A549 (cell line): Measurements from ENCODE around the gene PHF24.

ENCODE experiments used
- CHD4 ChIP-seq: fragments of 200-600 bp; sonication (generic); IDR thresholded peaks from 2 replicates; pipeline ENCODE4 v1.6.1; 2016; ENCODE audit warnings: antibody characterized with exemption, mild to moderate bottlenecking, borderline replicate concordance
- CTCF ChIP-seq: fragments of >200 bp; sonication (Bioruptor Twin); formaldehyde crosslinking; IDR thresholded peaks from 3 replicates; pipeline ENCODE4 v1.5.1; 2016
- MAX ChIP-seq: IDR thresholded peaks from 2 replicates; pipeline ENCODE4 v1.6.1; 2012
- POLR2A ChIP-seq: IDR thresholded peaks from 2 replicates; pipeline ENCODE4 v1.6.1; 2012; ENCODE audit warnings: mild to moderate bottlenecking, low read length
- RAD21 ChIP-seq, 2 experiments: fragments of >200 bp in 1 of 2; sonication (Bioruptor Twin) in 1 of 2; formaldehyde crosslinking in 1 of 2; IDR thresholded peaks in 1 of 2; conservative IDR thresholded peaks in 1 of 2; 2 replicates in 1 of 2; 3 replicates in 1 of 2; pipeline ENCODE4 v1.6.1; 2012 to 2018; ENCODE audit warnings: inconsistent platforms in 1 of 2

GRCh38 chr9:34964458-34964857, 6.4 kb downstream of the PHF24 start:
- TF ChIP-seq RAD21 (conservative IDR thresholded peaks at IDR 0.05 in 1 of 2, IDR thresholded peaks at IDR 0.05 in 1 of 2) (no peak), POLR2A (no peak), CHD4 (no peak), MAX (no peak), CTCF (no peak)
